Measurements from ENCODE around the gene ZNF717.
"Not testable (repeated sequence)": the region's sequence is repeated elsewhere in the genome, so short reads cannot be mapped to it uniquely, and the experiment has no call there.

ZNF717 gene
- long read RNA-seq, donor 1, partial matches to known transcripts = 0 of 3 reads
- long read RNA-seq, donor 1, other reads (novel, unspliced or antisense) = 0 of 3 reads
- long read RNA-seq, donor 2, partial matches to known transcripts = 0 of 1 reads
- long read RNA-seq, donor 2, other reads (novel, unspliced or antisense) = 0 of 1 reads
- long read RNA-seq, donor 3, partial matches to known transcripts = 0 of 3 reads
- long read RNA-seq, donor 3, other reads (novel, unspliced or antisense) = 0 of 3 reads
- long read RNA-seq, donor 4, partial matches to known transcripts = 15 of 20 reads
- long read RNA-seq, donor 4, other reads (novel, unspliced or antisense) = 0 of 20 reads
- long read RNA-seq, donor 5, partial matches to known transcripts = 0 of 2 reads
- long read RNA-seq, donor 5, other reads (novel, unspliced or antisense) = 0 of 2 reads
- long read RNA-seq, donor 6, partial matches to known transcripts = 8 of 12 reads
- long read RNA-seq, donor 6, other reads (novel, unspliced or antisense) = 0 of 12 reads
- long read RNA-seq, donor 7, partial matches to known transcripts = 0 of 3 reads
- long read RNA-seq, donor 7, other reads (novel, unspliced or antisense) = 0 of 3 reads
- long read RNA-seq, donor 8, partial matches to known transcripts = 6 of 10 reads
- long read RNA-seq, donor 8, other reads (novel, unspliced or antisense) = 0 of 10 reads

DNA sequence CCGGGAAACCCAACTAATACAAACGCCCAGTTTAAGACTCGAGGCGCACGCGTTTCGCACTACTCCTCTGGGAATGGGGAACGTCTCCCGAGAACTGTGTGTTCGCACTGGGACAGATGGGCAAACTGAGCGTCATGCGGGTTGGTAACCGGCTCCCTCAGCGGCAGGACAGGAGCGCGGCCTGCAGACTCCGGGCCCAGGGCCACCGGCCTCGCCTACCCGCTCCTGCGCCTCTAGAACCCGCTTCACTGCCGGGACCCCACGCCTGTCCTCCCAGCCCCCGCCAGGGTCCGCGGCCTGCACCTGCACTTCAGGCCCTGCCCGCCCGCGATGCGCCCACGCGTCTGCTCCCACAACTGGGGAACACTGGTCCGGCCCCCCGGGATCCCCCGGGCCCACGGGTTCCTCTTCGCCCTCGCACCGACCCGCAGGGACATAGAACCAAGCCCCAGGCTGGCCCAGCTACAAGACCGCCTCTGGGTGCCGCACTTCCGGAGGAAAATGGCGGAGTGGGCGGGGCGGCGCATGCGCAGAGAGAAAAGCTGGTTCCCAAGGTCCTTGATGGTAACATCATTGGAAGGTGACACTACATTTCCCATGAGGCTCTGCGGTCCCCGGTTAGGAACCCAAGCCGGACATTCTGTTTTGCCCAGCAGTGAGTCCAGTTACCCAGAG lies at the start of gene ZNF717:
ZNF717 (minus strand) TSS at position 469 of the 675 bp plus-strand sequence. CDS start 2,187 bp downstream, outside the sequence.
- peak; percentile 93 for DNase-seq

DNA sequence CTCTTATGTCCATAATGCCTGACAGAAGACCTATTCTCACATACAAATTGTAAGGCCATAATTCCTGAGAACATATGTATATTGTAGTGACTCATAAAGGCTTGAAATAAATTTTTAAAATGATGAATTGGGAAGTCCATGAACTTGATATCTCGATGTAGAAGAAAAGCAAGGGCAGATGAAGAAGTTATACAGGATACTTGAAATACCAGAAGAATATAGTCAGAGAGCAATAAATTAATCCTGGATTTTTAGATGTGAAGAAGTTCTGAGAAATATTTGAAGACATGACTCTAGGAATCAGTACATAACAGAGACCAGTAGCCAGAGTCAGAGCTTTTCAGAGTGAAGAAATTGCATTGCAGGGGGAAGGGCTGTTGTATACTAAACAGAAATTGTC lies 45.7 kb upstream of the ZNF717 start:
- not testable (repeated sequence) for DNase-seq

DNA sequence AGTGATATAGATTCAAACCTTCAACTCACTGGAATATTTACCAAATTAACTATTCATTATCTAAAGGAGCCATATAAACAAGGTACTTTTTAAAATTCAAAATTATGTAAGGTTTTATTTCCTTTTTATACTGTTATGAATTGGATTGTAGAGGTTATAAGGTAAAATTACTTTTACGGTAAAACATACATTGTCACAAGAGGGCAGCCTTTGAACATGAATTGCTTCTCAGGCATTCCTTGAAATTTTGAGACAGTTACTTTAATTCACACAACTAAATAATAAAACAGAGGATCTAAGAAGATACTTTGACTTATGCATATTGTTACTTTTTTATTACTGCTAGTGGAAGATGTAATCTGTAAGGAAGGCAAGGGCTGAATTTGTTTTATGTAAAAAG lies 32.7 kb upstream of the ZNF717 start:
- not testable (repeated sequence) for DNase-seq

DNA sequence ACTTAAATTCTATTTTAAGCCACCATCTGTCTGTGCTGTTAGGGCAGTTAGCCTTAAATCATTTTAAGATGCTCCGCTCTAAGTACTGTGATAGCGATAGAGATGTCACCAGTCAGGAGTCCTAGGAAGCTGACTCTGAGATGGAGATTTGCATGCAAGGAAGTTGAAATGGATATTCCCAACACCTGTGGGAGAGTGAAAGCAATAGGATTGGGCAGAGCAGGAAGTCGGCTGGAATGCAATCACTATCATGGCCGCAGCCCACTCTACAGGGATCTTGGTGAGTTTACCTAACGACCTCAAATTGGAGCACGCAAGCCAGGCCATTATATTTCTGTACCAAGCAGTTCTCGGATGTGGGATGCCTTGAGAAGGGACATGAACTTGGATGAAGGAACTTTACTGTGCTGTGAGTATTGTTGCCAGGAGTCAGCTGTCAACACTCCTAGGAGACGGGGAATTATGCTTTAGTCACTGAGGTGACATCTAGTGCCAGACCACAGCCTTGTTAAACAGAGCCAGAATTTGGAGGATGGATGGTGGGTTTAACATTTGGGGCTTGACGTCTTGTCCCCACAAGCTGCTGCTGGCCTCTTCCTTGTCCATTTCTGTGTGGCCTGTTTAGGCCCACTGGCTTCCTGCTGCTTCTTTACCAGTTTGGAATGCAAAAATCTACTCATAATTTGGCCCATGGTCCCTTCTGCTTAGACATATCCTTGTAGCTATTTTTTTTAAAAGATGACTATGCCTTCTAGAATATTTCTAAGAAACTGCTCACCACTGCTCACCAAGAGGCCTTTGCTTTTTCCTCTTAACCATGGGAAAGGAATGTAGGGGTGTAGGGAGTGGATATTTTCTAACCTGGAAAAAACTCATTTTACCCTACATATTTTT lies 31.2 kb upstream of the ZNF717 start:
- not testable (repeated sequence) for DNase-seq

DNA sequence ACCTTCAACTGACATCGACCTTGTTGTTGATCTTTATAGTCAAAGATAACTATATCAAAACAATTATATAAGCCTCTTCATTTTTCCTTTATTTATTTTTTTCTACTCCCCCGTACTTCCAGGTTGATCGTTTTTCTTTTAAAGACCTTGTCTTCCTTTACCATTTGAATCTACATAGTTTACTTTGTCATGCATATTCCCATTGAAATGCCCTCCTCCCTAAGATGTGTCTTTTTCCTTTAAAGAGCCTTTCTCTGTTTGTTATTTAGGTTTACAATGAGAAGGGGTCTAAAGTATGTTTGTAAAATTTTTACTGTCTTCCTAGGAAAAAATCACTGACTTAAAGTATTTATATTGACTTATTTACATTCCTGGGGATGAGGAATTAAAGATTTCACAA lies 29.4 kb upstream of the ZNF717 start:
- no peak for DNase-seq

DNA sequence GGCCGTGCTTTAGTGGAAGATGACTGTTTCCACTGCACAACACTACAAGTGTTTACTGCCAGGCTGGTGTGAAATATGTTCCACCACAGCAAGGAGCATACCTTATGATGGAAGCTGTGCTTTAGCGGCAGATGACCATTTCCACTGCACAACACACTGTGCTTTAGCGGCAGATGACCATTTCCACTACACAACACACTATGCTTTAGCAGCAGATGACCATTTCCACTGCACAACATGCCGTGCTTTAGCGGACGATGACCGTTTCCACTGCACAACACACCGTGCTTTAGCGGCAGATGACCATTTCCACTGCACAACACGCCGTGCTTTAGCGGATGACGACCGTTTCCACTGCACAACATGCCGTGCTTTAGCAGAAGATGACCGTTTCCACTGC lies 2.8 kb downstream of the ZNF717 start:
- no peak for DNase-seq

DNA sequence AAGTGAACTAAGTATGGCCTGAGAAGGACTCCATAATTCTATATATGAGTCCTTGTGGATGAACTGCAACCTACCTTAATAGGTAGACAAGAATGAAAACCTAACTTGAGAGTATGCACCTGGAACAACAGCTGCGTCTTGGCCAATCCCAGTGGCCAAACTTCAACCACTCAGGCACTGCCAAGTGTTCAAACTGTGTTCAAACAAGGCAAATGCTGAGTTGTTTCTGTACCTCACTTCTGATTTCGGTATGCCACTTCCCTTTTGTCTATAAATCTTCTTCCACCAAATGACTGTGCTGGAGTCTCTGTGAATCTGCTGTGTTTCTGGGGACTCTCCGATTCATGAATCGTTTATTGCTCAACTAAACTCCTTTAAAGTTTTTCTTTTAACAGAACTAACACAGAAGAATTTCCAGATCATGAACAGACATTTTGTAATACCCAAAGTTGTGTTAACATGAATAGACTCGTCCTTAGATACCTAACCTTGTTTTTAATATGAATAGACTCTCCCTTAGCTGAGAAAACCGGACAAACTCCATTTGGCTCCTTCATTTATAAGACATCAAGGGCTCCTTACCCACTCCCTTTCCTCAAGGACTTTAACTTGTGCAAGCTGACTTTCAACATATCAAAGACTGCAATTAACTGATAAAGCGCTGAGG lies 4.1 kb downstream of the ZNF717 start:
- DNase-seq = no peak

DNA sequence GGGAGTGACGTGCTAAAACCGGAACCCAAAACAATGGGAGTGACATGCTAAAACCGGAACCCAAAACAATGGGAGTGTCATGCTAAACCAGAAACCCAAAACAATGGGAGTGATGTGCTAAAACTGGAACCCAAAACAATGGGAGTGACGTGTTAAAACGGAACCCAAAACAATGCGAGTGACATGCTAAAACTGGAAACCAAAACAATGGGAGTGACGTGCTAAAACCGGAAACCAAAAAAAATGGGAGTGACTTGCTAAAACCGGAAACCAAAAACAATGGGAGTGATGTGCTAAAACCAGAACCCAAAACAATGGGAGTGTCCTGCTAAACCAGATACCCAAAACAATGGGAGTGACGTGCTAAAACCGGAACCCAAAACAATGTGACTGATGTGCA lies 7.6 kb downstream of the ZNF717 start:
- DNase-seq = not testable (repeated sequence)

DNA sequence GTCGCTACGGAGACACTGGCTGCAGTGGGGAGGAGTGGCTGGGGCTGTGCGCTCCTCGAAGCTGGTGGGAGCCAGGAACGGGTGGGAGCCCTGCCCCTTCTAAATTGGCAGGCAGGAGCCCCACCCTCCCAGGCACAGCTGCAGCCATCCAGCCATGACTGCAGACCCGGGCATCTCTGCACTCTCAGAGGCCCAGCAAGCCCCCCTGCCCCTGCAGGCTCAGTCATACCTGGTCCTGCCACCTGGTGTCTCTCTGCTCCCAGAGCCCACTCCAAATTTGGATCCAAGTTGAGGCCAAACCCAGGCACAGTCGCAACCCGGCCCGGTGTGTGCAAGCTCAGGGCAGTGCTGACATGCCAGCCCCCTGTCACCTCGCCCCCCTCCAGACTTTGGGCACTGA lies 13.7 kb downstream of the ZNF717 start:
- not testable (repeated sequence) for DNase-seq

DNA sequence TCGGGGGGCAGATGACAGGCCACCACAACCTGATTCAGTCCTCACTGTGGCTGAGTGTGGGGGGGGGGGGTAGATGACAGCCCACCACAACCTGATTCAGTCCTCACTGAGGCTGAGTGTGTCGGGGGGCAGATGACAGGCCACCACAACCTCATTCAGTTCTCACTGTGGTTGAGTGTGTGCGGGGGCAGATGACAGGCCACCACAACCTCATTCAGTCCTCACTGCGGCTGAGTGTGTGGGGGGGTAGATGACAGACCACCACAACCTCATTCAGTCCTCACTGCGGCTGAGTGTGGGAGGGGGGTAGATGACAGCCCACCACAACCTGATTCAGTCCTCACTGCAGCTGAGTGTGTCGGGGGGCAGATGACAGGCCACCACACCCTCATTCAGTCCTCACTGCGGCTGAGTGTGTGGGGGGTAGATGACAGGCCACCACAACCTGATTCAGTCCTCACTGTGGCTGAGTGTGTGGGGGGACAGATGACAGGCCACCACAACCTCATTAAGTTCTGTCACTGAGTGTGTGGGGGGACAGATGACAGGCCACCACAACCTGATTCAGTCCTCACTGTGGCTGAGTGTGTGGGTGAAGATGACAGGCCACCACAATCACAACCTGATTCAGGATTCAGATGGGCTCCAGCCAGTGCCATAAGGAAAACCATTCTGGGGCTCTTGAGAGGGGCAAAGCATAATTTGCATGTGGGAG lies 16.9 kb downstream of the ZNF717 start:
- no peak for DNase-seq

DNA sequence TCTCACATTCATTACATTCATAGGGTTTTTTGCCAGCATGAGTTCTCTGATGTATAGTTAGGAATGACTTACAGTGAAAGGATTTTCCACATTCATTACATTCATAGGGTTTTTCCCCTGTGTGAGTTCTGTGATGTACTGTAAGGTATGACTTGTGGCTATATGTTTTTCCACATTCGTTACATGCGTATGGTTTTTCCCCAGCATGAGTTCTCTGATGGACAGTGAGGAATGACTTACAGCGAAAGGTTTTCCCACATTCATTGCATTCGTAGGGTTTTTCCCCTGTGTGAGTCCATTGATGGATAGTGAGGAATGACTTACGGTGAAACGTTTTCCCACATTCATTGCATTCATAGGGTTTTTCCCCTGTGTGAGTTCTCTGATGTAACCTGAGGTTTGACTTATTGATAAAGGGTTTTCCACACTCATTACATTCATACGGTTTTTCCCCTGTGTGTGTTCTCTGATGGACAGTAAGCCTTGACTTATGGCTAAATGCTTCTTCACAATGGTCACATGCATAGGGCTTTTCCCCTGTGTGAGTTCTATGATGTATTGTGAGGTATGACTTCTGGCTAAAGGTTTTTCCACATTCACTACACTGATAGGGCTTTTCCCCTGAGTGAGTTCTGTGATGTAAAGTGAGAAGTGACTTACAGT lies 47.4 kb downstream of the ZNF717 start:
- no peak for DNase-seq

DNA sequence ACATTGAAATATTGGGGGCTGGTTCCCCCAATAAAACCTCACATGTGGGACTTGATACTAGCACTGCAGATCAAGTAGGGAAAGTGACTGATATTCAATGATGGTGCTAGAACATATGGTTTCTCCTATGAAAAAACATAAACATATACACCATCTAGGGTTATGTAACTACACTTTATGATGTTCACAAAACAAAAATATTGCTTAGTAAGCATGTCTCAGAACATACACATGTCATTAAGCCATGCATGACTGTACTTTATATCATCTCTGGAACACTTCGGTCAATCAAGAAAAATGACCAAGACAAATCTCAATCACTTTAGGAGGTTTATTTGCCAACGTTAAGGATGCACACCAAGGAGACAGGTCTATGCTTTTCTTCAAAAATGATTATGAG lies 57.4 kb downstream of the ZNF717 start:
- DNase-seq = no peak

DNA sequence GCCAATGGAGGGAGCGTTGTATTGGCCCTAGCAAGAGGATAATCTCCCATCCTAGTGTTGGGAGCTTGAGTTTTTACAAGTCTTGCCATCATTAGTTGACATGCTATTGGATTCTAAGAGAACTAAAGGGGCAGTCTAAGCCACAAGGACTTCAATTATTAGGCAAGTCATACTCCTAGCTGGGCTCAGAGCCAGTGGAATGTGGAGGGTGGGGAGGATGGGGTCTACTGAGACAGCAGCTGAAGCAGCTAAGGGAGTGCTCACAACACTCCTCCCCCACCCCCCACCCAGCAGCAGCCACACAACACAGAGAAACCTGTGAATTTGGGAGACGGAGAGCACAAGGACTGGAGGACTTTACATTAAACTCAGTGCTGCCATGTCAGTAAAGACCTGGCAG lies 93.3 kb downstream of the ZNF717 start:
- no peak for DNase-seq

DNA sequence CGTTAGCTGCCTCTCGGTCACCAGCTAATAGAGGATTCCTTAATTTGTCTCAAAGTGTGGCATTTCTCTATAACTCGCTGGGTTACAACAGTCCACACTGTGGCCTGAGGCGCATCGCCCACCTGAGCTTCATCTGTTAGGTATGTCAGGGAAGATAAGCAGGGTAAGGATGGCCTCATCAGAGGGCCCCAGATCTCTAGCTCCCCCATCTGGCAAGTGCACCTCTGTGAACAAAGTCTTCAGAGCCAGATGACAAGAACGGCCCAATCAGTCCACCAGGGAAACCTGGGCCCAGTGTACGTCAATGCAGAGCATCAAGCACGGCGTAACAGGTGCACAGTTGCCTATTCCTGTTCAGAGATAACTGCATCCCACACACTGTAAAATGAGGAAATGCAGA lies 98.0 kb downstream of the ZNF717 start:
- DNase-seq = no peak

All from right kidney (tissue), 9 donors.